HG03060 (cell line): ENCODE measurements around the gene CCDC154.
"Not testable (repeated sequence)": the region's sequence is repeated elsewhere in the genome, so short reads cannot be mapped to it uniquely, and the experiment has no call there.

ENCODE experiments used
- ATAC-seq: cut with Tn5 transposase; IDR thresholded peaks from one replicate; pipeline ENCODE4 v1.9.1; 2021; ENCODE audit warnings: low read depth, moderate number of reproducible peaks; ENCODE audit not compliant: unreplicated experiment

The CCDC154 gene

GRCh38 chr16:1455190-1456171 lies 11.1 kb upstream of the CCDC154 start:
- ATAC-seq: no peak

- no peak for ATAC-seq
Observed at GRCh38 chr16:1454561-1454960, 10.2 kb upstream of the CCDC154 start.

- ATAC-seq: no peak
Observed at GRCh38 chr16:1453316-1453715, 9.0 kb upstream of the CCDC154 start.

- no peak for ATAC-seq
Observed at GRCh38 chr16:1452530-1452929, 8.2 kb upstream of the CCDC154 start.

DNA sequence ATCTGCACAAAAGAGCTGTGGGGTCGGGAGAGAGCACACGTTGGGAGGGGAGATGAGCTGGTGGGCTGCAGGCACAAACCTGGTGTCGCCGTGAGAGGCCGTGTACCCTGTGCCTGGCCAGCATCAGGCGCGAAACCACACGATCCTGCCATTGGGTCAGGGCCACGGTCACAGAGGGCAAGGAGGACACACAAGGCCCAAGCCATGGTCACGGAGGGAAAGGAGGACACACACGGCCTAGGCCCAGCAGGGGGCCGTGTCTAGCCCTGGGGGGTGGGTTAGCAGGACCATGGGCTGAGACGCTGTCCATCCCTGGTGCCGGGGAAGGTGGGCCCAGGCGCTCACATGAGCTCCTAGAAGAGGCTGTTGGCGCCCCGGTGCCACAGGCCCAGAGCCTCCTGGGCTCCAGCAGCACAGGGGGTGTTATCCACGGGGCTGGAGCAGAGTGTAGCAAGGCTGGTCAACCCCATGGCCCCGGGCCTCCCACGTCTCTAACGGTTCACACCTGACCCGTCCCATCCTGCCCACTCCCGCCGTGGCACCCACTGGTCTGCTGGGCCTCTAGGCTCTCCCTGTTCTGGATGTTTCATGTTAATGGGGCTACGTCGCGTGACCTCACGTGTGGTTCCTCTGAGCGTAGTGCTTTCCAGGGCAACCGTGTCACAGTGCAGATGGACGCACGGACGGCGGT lies 7.5 kb upstream of the CCDC154 start:
- ATAC-seq: no peak

- no peak for ATAC-seq
Observed at GRCh38 chr16:1450841-1451240, 6.5 kb upstream of the CCDC154 start.

- no peak for ATAC-seq
Observed at GRCh38 chr16:1450218-1450617, 5.9 kb upstream of the CCDC154 start.

- ATAC-seq: no peak
Observed at GRCh38 chr16:1449201-1449788, 4.9 kb upstream of the CCDC154 start.

DNA sequence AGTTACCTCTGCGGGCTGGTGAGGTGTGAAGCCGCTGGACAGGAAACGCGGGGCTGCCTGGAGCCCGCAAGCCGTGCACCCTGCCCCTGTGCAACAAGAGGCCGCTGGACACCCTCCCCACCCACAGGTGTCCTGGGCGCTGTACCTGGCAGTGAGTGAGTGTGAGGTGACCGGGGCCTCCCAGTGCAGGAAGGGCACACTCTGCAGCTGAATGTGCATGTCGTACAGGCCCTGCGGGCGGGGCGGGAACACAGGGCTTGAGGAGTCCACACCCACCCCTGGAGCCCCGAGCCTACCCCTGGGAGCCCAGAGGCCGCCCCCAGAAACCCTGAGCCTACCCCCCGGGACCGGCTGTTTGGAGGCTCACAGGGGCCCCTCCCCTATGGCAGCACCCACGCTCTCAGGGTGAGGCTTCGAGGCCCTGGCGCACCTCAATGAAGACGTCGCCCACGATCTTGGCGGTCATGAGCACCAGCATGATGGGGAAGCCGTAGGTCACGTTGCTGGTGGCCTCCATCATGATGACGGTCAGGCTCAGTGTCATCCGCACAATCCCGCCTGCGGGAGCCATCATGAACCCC lies 4.3 kb upstream of the CCDC154 start:
- no peak for ATAC-seq

- no peak for ATAC-seq
Observed at GRCh38 chr16:1447965-1448364, 3.6 kb upstream of the CCDC154 start.

DNA sequence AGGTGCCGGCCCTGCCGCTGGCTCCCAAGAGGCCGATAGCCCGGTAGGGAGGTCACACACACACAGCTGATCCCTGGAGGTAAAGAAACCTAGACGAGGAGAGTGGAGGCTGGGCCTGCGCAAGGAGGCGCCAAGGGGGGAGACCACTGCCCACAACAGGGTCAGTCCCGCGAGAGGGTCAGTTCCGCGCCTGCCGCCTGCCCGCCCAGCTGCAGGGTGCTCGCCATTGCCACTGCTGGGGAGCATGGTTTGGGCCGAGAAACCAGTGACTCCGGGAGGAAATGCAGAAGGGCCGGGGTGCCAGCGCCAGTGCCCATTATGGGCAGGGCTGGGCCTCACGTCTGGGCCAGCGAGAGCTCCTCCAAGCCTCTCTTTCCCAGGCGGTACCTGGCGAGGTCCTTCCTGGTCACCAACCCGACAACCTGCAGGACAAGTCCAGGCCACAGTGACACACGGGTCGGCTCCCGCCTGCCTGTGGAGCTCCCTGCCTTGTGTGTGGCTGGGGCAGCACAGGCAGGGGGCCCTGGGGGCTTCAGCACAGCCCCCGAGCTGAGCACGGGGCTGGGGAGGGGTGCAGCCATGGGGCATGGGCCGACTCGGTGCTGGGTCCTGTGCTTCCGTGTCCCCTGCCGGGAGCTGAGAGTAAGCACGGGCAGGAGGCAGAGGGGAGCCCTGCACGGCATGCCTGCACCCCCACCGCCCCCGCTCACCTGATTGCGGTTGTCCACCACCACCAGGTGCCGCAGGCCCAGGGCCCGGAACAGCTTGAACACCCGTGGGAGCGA lies 2.1 kb upstream of the CCDC154 start:
- no peak for ATAC-seq

GRCh38 chr16:1445518-1446203 lies 1.3 kb upstream of the CCDC154 start:
- ATAC-seq: no peak

DNA sequence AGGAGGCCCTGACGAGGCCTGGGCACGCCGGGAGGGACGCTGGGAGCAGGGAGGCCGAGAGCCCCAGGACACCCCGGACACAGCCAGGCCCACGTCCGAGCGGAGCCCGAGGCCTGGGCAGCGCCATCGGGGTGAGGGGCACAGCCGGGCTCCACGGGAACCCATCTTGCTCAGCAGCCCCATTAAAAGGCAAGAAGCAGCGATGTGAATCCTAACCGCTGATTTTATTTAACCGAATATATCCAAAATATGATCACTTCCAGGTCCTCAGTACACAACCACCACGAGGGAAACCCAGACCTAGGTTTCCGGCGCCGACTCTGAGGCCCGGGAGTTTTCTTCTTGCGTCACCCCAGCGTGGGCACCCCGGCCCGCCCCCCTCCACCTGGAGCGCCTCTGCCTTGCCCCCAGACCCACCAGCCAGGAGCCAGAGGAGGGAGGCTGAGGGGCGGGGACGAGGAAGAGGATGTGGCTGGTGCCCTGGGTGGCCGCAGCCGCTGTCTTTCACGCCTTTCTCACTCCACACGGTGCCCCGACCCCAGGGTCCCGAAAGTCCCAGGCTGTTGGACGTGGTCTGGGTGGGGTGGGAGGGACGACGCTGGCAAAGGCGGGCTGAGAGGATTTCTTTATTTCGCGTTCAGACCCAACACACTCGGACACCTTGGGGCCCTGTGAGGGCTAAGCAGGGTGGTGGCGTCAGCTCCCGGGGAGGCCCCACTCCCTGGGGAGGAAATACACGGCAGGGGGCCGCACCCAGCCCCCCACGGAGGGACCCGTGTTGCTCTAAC lies 568 bp upstream of the CCDC154 start:
- no peak for ATAC-seq

- ATAC-seq: no peak
Observed at GRCh38 chr16:1443403-1443973, 868 bp downstream of the CCDC154 start.

GRCh38 chr16:1442697-1443096 lies 1.7 kb downstream of the CCDC154 start:
- no peak for ATAC-seq

- no peak for ATAC-seq
Observed at GRCh38 chr16:1441391-1441829, 2.9 kb downstream of the CCDC154 start.

GRCh38 chr16:1439699-1440074 lies 4.7 kb downstream of the CCDC154 start:
- not testable (repeated sequence) for ATAC-seq

DNA sequence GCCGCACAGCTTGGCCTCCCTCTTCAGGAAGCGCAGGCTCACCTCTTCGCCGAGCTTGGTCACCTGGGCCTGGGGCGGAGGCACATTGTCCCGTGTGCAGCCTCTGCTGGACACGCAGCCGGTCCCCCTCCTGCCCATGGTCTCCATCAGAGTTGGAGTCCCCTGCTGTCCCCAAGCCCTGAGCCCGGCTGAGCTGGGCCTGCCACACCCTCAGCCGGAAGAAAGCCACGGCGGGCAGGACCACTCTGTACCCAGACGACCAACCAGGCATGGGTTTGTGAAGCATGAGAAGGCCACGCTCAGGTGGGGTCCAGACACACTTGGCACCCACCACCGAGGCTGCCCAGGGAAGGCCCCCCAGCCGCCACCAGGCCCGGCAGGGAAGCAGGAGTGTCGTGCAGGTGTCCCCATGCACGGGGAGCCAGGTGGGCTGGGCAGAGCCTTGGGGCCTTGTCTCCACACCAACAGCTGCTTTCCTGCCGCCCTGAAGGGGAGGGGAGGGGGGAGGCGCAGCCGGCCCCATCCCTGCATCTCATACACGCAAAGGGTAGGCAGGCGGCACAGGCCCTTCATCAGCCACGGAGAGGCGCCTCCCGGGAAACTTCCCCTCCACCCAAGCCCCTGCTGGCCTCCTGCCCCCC lies 5.2 kb downstream of the CCDC154 start:
- ATAC-seq: no peak
